ENCODE measurements around the gene DUSP11.

DUSP11 gene

DNA sequence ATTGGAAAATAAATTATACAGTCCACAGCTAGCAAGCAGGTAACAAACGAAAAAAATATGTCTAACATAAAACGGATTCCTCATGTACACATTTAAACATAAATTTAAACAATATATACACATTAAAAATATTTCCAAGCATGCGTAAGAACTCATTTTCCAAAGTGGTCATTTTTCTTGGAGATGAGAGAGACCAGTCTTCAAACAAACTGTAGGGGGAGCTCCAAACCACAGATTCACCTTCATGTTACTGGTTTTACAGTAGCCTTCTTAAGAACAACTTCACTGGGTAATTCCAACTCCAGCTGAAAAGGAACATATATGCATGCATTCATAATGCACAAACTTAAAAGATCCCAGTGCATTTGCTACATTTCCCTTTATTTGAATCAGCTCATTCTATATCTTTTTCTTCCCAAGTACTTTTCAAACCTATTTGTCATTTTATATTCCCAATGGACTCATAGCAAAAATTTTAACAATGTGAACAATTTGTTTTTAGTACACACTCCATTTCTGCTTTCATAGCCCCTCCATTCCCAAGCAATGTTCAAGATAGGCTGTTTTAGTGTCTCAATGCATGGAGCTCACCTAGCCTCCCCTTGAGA, 44.1 kb upstream of the DUSP11 start:
- Histone ChIP-seq H3F3A (ENCODE audit: insufficient read depth) (peaks cover 3% of the 10 kb centered on the region; the same call in 1 of the 2 replicates), H3K27ac (ENCODE audit: low read depth, low read length) (no peak overlapping the region), H3K4me2 (ENCODE audit: low read depth, low read length, poor library complexity, severe bottlenecking) (no peak overlapping the region), H2AFZ (ENCODE audit: low read depth, low read length, severe bottlenecking) (no peak overlapping the region), H3K79me2 (ENCODE audit: insufficient read depth, low read length) (peaks cover under 1% of the 10 kb centered on the region; the same call in 1 of the 2 replicates), H3K9ac (ENCODE audit: low read length) (no peak overlapping the region), H3K27me3 (ENCODE audit: low read length) (no peaks in the 10 kb centered on the region), H4K20me1 (ENCODE audit: low read depth, low read length) (no peaks in the 10 kb centered on the region), H3K9me3 (ENCODE audit: insufficient read depth, low read length) (no peaks in the 10 kb centered on the region), H3K4me3 (ENCODE audit: insufficient read depth, low read length, poor library complexity, severe bottlenecking) (no peak overlapping the region), H3K9me2 (replicated peaks; ENCODE audit: insufficient read depth, low read length) (no peaks in the 10 kb centered on the region), H3K36me3 (ENCODE audit: low read length) (no peaks in the 10 kb centered on the region)
- no peak for TF ChIP-seq EZH2phosphoT487 (conservative IDR thresholded peaks at IDR 0.05; ENCODE audit: low read length)
- TF ChIP-seq, protein P1, sequence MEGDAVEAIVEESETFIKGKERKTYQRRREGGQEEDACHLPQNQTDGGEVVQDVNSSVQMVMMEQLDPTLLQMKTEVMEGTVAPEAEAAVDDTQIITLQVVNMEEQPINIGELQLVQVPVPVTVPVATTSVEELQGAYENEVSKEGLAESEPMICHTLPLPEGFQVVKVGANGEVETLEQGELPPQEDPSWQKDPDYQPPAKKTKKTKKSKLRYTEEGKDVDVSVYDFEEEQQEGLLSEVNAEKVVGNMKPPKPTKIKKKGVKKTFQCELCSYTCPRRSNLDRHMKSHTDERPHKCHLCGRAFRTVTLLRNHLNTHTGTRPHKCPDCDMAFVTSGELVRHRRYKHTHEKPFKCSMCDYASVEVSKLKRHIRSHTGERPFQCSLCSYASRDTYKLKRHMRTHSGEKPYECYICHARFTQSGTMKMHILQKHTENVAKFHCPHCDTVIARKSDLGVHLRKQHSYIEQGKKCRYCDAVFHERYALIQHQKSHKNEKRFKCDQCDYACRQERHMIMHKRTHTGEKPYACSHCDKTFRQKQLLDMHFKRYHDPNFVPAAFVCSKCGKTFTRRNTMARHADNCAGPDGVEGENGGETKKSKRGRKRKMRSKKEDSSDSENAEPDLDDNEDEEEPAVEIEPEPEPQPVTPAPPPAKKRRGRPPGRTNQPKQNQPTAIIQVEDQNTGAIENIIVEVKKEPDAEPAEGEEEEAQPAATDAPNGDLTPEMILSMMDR (IDR thresholded peaks at IDR 0.05; ENCODE audit: insufficient read depth, low read length, poor library complexity, severe bottlenecking): peak; percentile 70

GRCh38 chr2:73823416-73823815, 43.5 kb upstream of the DUSP11 start:
- no peaks in the 10 kb centered on the region for H3K27me3 ChIP-seq (ENCODE audit: low read length)
- no peaks in the 10 kb centered on the region for H4K20me1 ChIP-seq (ENCODE audit: low read depth, low read length)
- H2AFZ ChIP-seq (ENCODE audit: low read depth, low read length, severe bottlenecking): no peak overlapping the region
- no peaks in the 10 kb centered on the region for H3K9me3 ChIP-seq (ENCODE audit: insufficient read depth, low read length)
- no peak overlapping the region for H3K4me3 ChIP-seq (ENCODE audit: insufficient read depth, low read length, poor library complexity, severe bottlenecking)
- H3K79me2 ChIP-seq (ENCODE audit: insufficient read depth, low read length): no peaks in the 10 kb centered on the region
- H3K36me3 ChIP-seq (ENCODE audit: low read length): no peaks in the 10 kb centered on the region
- H3K9ac ChIP-seq (ENCODE audit: low read length): no peak overlapping the region
- H3K4me2 ChIP-seq (ENCODE audit: low read depth, low read length, poor library complexity, severe bottlenecking): no peak overlapping the region
- H3K27ac ChIP-seq (ENCODE audit: low read depth, low read length): no peak overlapping the region
- H3F3A ChIP-seq (ENCODE audit: insufficient read depth): peaks cover 3% of the 10 kb centered on the region; the same call in 1 of the 2 replicates
- TF ChIP-seq, protein P1 (IDR thresholded peaks at IDR 0.05; ENCODE audit: insufficient read depth, low read length, poor library complexity, severe bottlenecking): no peak
- TF ChIP-seq EZH2phosphoT487 (conservative IDR thresholded peaks at IDR 0.05; ENCODE audit: low read length): no peak
- no peaks in the 10 kb centered on the region for H3K9me2 ChIP-seq (replicated peaks; ENCODE audit: insufficient read depth, low read length)

GRCh38 chr2:73822991-73823390, 43.1 kb upstream of the DUSP11 start:
- H3K27me3 ChIP-seq (ENCODE audit: low read length): no peaks in the 10 kb centered on the region
- no peaks in the 10 kb centered on the region for H3K9me2 ChIP-seq (replicated peaks; ENCODE audit: insufficient read depth, low read length)
- H3K79me2 ChIP-seq (ENCODE audit: insufficient read depth, low read length): no peaks in the 10 kb centered on the region
- no peak overlapping the region for H3K4me2 ChIP-seq (ENCODE audit: low read depth, low read length, poor library complexity, severe bottlenecking)
- no peaks in the 10 kb centered on the region for H3K36me3 ChIP-seq (ENCODE audit: low read length)
- H4K20me1 ChIP-seq (ENCODE audit: low read depth, low read length): no peaks in the 10 kb centered on the region
- H3K27ac ChIP-seq (ENCODE audit: low read depth, low read length): no peak overlapping the region
- H3F3A ChIP-seq (ENCODE audit: insufficient read depth): peaks cover 3% of the 10 kb centered on the region; the same call in 1 of the 2 replicates
- H3K4me3 ChIP-seq (ENCODE audit: insufficient read depth, low read length, poor library complexity, severe bottlenecking): no peak overlapping the region
- TF ChIP-seq, protein P1 (IDR thresholded peaks at IDR 0.05; ENCODE audit: insufficient read depth, low read length, poor library complexity, severe bottlenecking): no peak
- no peaks in the 10 kb centered on the region for H3K9me3 ChIP-seq (ENCODE audit: insufficient read depth, low read length)
- no peak overlapping the region for H3K9ac ChIP-seq (ENCODE audit: low read length)
- no peak overlapping the region for H2AFZ ChIP-seq (ENCODE audit: low read depth, low read length, severe bottlenecking)
